ENCODE data around the gene SLC9A9. TPM values are rescaled to one million over a fixed set of nuclear protein-coding genes. Genes with fewer than 3 reads are reported as not detected.
"Not testable (repeated sequence)": the region's sequence is repeated elsewhere in the genome, so short reads cannot be mapped to it uniquely, and the experiment has no call there.

The SLC9A9 gene
- total RNA-seq, 4 donors from 2014 or later, result 7.8 to 19.6 (median 13.4) TPM

DNA sequence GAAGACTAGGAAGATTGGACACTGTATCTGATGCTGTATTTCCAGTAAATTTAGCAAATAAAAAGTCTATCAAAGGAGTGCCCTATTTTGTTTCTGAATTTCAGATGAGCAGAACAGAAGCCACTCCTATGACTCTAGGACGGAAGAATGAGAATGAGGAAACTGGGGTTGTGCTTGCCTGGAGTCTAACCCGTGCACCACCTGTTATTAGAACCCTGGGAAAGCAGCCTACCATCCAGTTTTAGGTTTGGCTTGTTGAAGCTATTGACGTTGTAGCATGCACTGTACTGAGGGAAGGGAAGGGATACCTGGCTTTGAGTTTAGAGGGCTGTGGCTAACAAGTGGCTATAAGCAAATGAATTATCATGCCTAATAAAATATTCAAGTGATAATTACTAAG lies 318.5 kb downstream of the SLC9A9 start:
- Histone ChIP-seq H3K4me1 (peaks cover 15 to 30% of the 10 kb centered on the region in 2 donors), H3K27ac (peak overlapping the region; percentile 0 to 67 (median 62))

DNA sequence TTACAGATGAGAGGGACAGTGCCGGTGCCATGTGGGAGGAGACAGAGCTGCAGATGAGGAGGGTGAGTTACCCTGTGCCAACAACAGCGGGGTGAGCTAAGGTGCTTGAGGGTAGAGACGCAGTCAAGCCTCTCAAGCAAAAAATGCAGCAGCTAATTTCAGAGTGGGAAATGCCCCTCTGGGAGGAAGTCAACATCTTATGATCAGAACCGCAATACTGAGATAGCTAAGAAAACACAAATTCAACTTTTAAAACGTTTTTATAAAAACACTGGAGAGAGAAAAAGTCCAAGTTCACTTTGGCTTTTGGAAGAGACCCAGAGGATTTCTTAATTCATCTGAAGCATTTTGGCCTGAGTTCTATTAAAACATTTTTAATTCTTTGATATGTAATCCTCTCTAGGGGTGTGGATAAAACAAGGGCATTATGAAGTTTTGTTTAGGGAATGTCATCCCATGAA lies 319.2 kb downstream of the SLC9A9 start:
- peak; percentile 85 to 86 for DNase-seq
- Histone ChIP-seq H3K9me3 (no peaks in the 10 kb centered on the region), H3K36me3 (no peaks in the 10 kb centered on the region), H3K27me3 (no peaks in the 10 kb centered on the region), H3K4me1 (peaks cover 15 to 30% of the 10 kb centered on the region in 2 donors), H3K27ac (peak overlapping the region; percentile 0 to 67 (median 62)), H3K4me3 (replicated peaks in 1 of 3) (no peak overlapping the region)
- 9 to 12% methylated on average over 5 of the region's 5 CpGs for WGBS, 2 donors
- TF ChIP-seq, protein P1, sequence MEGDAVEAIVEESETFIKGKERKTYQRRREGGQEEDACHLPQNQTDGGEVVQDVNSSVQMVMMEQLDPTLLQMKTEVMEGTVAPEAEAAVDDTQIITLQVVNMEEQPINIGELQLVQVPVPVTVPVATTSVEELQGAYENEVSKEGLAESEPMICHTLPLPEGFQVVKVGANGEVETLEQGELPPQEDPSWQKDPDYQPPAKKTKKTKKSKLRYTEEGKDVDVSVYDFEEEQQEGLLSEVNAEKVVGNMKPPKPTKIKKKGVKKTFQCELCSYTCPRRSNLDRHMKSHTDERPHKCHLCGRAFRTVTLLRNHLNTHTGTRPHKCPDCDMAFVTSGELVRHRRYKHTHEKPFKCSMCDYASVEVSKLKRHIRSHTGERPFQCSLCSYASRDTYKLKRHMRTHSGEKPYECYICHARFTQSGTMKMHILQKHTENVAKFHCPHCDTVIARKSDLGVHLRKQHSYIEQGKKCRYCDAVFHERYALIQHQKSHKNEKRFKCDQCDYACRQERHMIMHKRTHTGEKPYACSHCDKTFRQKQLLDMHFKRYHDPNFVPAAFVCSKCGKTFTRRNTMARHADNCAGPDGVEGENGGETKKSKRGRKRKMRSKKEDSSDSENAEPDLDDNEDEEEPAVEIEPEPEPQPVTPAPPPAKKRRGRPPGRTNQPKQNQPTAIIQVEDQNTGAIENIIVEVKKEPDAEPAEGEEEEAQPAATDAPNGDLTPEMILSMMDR (IDR thresholded peaks at IDR 0.05), result peak in 1 of 6 experiments; percentile 8
- no peak for TF ChIP-seq POLR2A (IDR thresholded peaks at IDR 0.05)
- intact Hi-C loops (cut with DNase I), result no loop called here

More for the DNA sequence above, 318.5 kb downstream of the SLC9A9 start:
- no peak for DNase-seq
- Histone ChIP-seq H3K27me3 (no peaks in the 10 kb centered on the region), H3K9me3 (no peaks in the 10 kb centered on the region), H3K4me3 (replicated peaks in 1 of 3) (no peak overlapping the region), H3K36me3 (no peaks in the 10 kb centered on the region)
- no peak for TF ChIP-seq POLR2A (IDR thresholded peaks at IDR 0.05)
- TF ChIP-seq, protein P1 (IDR thresholded peaks at IDR 0.05), result no peak
- WGBS, 2 donors, result 89 to 91% methylated on average over 3 of the region's 3 CpGs
- intact Hi-C loops (cut with DNase I), result no loop called here

DNA sequence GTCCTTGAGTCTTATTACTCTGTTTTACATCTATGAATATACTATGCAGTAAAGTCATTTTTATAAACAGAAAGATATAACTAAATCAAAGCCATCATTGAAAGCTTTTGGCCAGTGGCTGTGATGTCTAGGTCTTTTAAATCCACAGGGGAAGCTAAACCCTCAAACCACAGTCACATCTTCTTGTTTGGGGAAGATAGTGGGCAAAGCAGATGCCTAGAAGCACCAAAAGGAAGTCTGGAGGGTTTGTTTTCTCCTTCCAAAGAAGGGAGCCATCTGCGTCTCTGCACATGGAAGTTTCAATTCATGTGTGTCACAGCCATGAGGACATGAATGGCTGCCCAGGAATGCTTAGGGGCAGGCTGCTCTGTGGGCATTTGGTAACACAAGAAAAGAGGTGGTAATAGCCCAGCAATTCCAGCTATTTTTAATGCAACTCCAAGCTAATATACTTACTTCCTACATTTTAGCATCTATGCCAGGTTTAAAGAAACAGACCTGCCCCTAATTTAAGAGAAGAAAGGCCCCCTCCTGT lies 322.2 kb downstream of the SLC9A9 start:
- Histone ChIP-seq H3K36me3 (no peaks in the 10 kb centered on the region), H3K9me3 (no peaks in the 10 kb centered on the region), H3K4me1 (peaks cover 15 to 30% of the 10 kb centered on the region in 2 donors), H3K27me3 (no peaks in the 10 kb centered on the region), H3K4me3 (replicated peaks in 1 of 3) (no peak overlapping the region), H3K27ac (no peak overlapping the region)
- 64 to 70% methylated on average over 1 of the region's 1 CpG for WGBS, 2 donors
- peak; percentile 12 to 21 for DNase-seq
- intact Hi-C loops (cut with DNase I), result no loop called here
- TF ChIP-seq, protein P1 (IDR thresholded peaks at IDR 0.05), result no peak
- TF ChIP-seq POLR2A (IDR thresholded peaks at IDR 0.05), result no peak

DNA sequence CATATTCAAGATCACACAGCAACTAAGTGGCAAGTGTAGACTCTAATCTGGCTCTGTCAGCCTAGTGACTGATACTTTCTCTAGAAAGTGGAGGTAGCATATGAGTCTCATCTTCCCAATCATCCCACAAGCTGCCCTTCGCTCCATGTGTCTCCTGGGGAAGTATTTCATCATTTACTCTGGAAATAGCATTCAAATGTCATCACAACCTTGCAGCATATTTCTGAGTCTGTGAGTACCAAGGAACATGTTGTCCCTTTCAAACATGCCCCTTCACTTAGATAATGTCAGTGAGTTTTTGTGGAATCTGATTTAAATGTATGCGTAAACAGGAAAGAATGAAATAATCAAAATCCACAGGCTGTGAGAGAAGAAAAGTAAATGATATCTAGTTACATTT lies 322.9 kb downstream of the SLC9A9 start:
- 93 to 99% methylated on average over 2 of the region's 2 CpGs for WGBS, 2 donors
- TF ChIP-seq POLR2A (IDR thresholded peaks at IDR 0.05), result no peak
- TF ChIP-seq, protein P1 (IDR thresholded peaks at IDR 0.05), result no peak
- no peak for DNase-seq
- Histone ChIP-seq H3K27ac (no peak overlapping the region), H3K4me1 (peaks cover 15 to 30% of the 10 kb centered on the region in 2 donors), H3K27me3 (no peaks in the 10 kb centered on the region), H3K36me3 (no peaks in the 10 kb centered on the region), H3K4me3 (replicated peaks in 1 of 3) (no peak overlapping the region), H3K9me3 (no peaks in the 10 kb centered on the region)
- intact Hi-C loops (cut with DNase I), result no loop called here

DNA sequence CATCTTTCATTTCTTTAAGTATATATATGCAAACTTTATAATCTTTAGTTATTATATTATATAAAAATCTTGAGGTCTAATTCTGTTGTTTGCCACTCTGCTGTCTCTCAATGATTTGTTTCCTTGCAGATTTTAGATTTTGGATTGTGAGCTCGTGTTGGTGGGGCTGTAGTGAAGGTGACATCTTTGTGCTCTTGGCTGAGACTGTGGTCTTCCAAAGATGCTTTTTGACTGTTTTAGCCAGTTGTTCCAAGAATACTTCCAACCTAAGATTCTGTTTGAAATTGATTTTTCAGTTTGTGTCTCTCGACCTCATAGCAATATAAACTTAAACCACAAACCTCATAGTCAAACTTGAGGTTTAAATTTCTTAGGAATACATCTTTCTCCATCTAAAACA lies 326.5 kb downstream of the SLC9A9 start:
- TF ChIP-seq, protein P1 (IDR thresholded peaks at IDR 0.05), result no peak
- TF ChIP-seq POLR2A (IDR thresholded peaks at IDR 0.05), result no peak
- H3K36me3 ChIP-seq, result no peaks in the 10 kb centered on the region
- intact Hi-C loops (cut with DNase I), result no loop called here
- DNase-seq, result no peak
- H3K9me3 ChIP-seq, result no peaks in the 10 kb centered on the region
- H3K4me1 ChIP-seq, result peaks cover 0 to 9% of the 10 kb centered on the region in 2 donors
- no peak overlapping the region for H3K4me3 ChIP-seq (replicated peaks in 1 of 3)
- H3K27ac ChIP-seq, result no peak overlapping the region
- 93 to 95% methylated on average over 2 of the region's 2 CpGs for WGBS, 2 donors
- no peaks in the 10 kb centered on the region for H3K27me3 ChIP-seq

DNA sequence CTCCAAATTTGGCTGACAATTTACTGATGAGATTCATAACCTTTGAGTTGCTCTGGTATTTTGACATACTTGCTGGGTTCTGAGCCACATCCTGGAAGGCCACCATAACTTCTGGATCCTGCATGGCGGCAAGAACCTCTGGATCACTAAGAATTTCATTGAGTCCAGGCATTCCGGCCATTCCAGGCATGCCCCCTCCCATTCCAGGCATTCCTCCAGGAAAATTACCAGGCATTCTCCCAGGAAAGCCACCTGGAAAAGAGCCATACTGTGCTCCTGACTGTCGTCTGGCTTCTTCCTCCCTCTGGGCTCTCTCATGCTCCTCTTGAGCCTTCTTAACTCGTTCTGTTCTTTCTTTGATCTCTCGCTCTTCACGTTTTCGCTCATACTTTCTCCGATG lies 331.1 kb downstream of the SLC9A9 start:
- WGBS, 2 donors, result 87 to 91% methylated on average over 8 of the region's 8 CpGs
- intact Hi-C loops (cut with DNase I); H3K9me3 ChIP-seq: not testable (repeated sequence)

More for the DNA sequence above, 331.1 kb downstream of the SLC9A9 start:
- H3K4me1 ChIP-seq; DNase-seq; H3K27ac ChIP-seq; H3K4me3 ChIP-seq (replicated peaks in 1 of 3); H3K36me3 ChIP-seq; H3K27me3 ChIP-seq: not testable (repeated sequence)

Data from thyroid gland (tissue), 4 donors.